HCEC 1CT (cell line): Measurements from ENCODE around the gene SCN7A.
"Not testable (repeated sequence)": the region's sequence is repeated elsewhere in the genome, so short reads cannot be mapped to it uniquely, and the experiment has no call there.

ENCODE experiments used
- DNase-seq: peaks from one replicate; pipeline ENCODE4 v3.0.0-alpha.2; 2017

SCN7A gene

DNA sequence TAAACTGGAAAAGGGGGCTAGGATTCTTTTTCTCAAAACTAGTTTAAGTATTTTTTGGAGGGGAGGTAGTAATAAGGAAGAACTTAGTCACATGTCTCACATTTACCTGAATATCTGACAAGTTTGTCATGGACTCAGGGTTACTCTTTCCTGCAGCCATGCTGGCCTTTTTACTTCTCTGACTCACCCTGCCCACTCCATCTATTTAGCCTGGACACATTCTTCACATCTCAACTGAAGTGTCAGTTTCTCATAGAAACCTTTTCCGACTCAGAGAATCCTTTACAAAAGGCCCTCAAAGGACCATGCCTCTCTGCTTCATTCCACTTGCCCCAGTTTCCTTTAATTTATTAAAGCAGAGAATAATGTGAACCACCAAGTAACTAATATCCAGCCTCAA, 42.6 kb downstream of the SCN7A start:
- no peak for DNase-seq

DNA sequence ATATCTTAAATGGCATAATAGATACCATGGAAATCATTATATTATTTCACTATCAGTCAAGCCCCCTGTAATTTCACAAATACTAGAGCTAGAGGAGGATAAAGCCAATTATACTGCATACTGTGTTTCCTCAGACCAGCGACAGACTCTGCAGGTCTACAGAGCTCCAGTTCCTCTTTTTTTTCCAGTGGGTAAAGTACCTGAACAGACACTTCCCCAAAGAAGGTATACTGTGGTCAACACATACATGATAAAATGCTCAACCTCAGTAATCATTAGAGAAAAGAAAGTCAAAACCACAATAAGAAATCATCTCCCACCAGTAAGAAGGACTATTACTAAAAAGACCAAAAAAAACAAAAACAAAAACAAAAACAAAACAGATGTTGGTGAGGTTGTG, 44.6 kb downstream of the SCN7A start:
- no peak for DNase-seq

DNA sequence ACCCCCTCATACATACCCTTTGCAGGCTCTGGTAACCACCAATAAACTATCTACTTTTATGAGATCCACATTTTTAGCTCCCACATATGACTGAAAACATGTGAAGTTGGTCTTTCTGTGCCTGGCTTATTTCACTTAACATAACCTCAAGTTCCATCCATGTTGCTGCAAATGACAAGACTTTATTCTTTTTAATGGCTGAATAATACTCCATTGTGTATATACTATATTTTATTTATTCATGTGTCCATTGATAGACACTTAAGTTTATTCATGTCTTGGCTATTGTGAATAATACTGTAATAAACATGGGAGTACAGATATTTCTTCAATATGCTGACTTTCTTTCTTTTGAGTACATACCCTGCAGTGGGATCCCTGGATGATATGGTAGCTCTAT, 45.9 kb downstream of the SCN7A start:
- DNase-seq, result no peak

DNA sequence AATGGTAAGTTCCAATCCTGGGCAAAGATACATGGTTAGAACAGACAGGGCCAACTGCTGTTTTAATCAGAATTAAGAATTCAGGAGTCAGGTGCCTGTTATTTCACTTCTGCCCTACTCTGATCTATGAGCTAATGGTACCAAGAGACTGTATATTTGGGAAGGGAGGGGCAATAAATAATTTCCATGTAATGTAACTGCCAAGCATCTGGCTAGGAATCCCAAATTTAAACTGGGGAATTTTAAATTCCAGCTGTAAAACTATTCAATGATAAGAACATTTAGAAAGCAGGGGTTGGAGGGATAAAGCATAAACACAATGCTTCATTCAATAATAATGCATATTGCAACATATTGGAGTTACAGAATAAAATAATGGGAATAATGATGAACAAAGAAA, 49.7 kb downstream of the SCN7A start:
- DNase-seq, result no peak

DNA sequence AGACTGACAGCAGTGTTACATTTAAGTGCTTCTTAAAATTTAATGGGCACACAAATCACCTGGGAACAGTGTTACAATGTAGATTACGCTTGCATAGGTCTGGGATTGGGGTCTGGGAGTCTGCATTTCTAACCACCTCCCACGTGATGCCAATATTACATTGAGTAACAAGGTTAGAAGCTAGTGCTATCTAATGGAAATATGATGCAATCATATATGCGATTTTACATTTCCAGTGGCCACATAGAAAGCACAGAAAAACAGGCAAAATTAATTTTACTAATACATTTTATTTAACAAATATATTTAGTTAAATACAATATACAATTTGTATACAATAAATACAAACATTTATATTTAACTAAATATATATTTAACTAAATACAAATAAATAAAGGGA, 53.7 kb downstream of the SCN7A start:
- no peak for DNase-seq

DNA sequence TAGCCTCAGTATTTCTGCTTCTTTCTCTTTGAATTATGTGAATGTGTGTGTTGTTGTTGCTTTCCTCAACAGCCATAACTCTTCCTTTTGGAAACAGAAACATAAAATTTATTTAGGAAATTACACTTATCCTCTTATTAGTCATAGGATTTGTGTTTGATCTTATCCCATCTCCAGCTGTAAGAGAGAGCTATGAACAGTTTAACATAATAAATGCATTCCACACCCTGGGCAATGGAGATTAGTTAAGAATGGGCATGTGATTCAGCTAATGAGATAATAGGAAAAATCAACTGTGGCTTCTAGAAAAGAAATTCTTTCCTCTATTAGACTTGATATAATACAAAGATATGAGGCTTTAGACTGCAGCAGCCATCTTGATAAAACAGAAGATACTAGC, 55.0 kb downstream of the SCN7A start:
- no peak for DNase-seq

DNA sequence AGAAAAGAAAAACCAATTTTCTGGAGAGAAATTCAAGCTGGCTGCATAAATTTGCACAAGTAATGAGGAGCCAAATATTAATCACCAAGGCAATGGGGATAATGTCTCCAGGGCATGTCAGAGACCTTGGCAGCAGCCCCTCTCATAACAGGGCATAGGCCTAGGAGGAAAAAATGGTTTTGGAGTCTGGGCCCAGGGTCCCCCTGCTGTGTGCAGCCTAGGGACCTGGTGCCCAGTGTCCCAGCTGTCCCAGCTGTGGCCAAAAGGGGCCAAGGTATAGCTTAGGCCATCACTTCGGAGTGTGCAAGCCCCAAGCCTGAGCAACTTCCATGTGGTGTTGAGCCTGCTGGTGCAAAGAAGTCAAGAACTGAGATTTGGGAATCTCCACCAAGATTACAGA, 57.1 kb downstream of the SCN7A start:
- DNase-seq, result no peak

DNA sequence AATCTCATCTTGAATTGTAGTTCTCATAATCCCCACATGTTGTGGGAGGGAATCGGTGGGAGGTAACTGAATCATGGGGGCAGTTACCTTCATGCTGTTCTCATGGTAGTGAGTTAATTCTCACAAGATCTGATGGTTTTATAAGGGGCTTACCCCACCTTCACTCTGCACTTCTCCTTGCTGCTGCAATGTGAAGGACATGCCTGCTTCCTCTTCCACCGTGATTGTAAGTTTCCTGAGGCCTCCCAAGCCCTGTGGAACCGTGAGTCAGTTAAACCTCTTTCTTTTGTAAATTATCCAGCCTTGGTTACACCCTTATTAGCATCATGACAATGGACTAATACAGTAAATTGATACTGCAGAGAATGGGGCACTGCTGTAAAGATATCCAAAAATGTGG, 57.9 kb downstream of the SCN7A start:
- no peak for DNase-seq

DNA sequence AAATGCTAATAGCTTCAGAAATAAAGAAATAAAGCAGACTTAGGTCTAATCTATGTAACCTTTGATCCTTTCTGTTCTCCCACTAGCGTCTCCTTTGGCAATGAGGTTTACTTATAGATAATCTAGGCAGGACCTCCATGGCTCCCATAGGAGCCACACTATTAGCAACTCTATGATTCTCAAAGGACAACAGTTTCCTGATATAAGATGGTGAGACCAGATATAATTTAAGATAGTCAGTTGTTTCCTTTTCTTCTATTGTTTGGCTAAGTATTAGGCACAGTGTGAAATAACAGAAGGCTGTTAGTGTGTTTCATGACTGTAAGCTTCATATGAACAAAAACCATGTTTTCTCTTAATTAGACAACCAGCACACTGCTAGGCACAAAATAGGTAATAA, 59.6 kb downstream of the SCN7A start:
- no peak for DNase-seq

DNA sequence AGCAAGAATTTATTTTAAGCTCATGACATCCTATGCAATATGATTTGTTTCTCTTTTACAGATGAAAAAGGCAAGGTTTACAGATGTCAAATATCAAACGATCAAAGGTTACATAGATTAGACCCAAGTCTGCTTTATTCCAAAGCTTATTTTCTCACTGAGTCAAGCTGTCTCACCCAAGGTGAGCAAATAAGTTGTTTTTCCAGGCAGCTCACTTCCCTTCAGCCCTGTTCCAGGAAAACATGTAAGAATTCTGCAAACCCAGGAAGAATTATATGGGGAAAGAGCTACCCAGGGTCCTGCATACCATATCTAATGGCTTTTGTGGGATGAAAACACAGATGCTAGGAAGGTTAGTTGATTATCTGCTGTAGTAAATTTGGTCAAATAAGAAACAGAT, 60.6 kb downstream of the SCN7A start:
- no peak for DNase-seq

DNA sequence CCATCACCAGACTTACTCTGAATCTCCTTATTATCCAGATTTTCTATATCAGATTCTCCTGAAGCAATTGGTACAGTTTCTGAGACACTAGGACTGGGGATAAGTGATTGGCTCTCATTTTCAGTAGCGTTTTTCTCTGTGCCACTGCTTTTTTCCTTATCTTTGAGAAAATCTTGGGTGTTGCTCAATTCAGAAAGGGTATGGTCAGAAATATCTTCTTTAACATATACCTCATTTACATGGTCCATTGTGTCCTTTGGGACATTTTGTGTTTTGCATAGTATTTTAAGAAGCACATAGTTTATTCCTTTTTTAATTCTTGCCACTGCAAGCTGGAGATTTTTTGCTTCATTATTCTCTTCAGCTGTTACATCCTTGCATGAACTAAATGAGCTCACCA, 61.7 kb downstream of the SCN7A start:
- DNase-seq, result no peak

DNA sequence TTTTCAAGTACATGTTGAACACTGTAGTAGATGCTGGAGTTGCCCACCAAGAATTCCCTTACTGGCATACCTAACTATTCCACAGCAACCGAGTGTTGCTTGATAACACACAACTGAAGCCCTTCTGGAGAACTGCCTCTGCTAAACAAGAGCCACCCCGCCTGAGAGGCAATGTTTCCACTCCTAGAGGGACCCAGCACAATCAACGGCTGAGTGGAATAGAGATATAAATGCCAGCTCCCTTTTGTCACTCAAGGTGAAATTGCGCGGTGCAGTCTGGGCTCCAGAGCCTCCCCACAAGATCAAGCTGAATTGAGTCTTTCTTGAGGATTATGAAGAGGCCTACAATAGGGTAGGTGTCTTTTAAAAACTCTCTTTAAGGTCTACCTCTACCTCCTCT, 69.2 kb downstream of the SCN7A start:
- DNase-seq, result no peak

DNA sequence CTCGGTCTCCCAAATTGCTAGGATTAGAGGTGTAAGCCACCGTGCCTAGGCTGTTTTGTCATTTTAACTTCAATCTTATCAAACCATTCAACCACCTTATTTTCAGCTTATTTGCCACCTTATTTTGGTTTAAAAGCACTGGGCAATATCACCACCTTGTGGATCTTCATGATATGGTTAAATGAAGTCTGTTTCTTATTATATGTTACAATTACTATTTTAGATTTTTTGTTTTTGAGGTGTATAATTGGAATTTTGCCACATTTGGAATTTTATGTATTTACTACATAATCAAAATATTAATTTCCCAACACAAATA, 74.5 kb downstream of the SCN7A start:
- peak; percentile 42 for DNase-seq

DNA sequence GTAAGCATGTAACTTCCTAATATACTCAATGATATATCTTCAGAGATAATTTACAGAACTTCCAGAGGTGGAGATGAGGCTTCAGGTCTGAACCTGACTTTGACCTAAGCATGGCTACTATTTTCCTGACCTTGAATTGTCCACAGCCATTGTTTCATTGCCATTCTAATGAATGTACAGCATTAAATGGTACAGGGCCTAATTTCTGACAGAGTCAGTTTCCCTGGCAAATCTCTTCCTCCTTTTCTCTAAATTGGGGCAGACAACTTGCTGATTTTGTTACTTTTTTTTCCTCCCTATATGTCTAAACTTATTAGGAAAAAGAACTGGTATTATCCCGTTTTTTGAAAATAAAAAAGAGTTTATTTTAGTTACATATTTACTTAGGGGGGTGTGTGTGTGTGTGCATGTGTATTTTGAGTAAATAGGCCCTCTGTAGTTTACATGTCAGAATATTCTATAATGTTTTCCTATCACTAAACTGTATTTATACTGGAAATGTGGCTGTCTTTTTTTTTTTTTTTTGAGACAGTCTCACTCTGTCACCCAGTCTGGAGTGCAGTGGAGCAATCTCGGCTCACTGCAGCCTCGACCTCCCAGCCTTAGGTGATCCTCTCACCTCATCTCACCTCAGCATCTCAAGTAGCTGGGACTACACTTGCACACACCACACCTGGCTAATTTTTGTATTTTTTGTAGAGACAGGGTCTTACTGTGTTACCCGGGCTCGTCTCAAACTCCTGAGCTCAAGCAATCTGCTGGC, 75.0 kb downstream of the SCN7A start:
- DNase-seq, result no peak

DNA sequence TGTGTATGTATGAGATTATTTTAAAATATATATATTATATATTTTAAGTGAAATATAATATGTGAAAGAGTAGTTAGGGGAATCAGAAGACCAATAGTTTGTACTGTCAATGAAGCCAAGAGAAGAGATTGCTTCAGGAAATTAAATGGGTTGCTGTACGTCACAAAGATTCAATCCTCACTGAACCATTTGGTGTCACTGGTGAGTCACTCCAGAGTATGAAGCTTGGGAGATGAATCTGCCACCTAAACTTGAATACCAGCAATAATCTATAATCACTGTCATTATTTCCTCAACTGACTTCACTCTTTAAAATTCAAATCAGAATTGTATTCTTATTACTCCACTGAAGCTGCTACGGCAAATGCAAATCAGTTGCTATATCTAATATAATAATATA, 76.4 kb downstream of the SCN7A start:
- DNase-seq, result peak; percentile 71

DNA sequence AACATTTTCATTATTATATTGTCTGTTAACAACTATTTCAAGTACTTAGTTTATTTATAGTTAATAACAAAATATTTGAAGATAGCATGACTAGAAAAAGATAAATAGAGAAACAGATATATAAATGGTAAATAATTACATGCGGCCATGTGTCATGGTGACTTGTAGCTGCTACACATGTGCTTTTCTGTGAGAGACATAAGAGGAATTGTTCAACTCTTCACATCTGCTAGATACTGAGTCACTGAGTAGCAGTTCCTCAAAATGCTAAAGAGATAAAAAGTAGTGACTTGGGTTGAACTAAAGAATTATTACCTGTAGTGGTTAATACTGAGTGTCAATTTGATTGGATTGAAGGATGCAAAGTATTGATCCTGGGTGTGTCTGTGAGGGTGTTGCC, 80.8 kb downstream of the SCN7A start:
- DNase-seq, result peak; percentile 58

DNA sequence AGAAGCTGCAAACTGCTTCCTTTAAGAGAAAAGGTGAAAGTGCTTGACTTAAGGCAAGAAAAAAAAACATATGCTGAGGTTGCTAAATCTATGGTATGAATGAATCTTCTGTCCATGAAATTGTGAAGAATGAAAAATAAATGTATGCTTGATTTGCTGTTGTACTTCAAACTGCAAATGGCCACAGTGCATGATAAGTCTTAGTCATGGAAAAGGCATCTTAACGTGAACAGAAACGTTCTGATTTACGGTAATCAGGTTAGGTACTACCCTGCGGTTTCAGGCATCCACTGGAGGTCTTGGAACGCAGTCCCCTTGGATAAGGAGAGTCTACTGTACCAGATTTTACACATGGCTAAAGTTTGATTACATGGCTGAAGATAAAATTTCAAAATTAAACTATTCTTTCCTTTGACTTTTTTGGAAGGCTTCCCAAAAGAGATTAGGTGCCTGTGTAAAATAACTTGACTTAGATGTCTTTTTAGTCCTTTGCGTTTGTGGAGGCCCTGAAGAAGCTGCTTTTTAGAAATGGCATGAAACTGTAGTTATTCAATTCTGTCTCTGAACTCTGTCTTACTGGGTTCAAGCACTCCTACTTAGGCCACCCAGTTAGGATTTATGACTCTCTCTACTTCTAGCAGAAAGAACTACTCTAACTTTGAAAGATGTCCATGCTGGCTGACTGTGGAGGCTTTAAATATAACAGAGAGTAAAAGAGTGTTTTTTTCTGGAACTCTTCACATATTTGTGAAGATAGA, 82.4 kb downstream of the SCN7A start:
- DNase-seq, result peak; percentile 34

DNA sequence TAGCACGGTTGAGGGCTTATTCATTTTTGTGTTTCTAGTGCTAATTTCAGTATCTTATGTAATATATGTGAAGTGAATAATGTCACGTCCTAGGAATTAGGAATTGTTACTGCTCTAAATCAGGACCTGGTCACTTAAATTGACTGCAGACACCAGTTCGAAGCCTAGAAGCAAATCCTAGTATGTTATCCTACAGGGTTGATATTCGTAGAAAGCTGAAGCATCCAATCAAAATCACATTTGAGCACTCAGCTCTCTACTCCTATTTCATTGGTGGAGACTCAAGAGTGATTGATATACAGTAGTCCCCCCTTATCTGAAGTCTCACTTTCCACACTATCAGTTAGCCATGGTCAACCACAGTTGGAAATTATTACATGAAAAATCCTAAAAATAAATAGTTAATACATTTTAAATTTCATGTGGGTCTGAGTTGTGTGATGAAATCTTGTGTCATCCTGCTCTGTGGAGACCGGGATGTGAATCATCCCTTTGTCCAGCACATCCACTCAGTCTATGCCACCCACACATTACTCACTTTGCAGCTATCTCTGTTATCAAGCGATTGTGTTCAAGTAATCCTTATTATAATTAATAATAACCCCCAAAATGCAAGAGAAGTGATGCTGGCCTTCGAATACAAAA, 83.1 kb downstream of the SCN7A start:
- peak; percentile 92 for DNase-seq

DNA sequence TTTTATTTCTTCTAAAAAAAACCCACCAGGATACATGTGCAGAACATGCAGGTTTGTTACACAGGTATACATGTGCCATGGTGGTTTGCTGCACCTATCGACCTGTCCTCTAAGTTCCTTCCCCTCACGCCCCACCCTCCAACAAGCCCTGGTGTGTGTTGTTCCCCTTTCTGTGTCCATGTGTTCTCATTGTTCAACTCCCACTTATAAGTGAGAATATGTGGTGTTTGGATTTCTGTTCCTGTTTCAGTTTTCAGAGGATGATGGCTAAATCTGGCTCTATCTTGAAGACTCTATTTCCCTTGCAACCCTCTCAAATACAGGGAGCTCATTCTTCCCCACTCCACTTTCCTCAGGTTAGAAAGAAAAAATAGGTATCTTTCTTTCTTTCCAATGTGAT, 86.3 kb downstream of the SCN7A start:
- not testable (repeated sequence) for DNase-seq

DNA sequence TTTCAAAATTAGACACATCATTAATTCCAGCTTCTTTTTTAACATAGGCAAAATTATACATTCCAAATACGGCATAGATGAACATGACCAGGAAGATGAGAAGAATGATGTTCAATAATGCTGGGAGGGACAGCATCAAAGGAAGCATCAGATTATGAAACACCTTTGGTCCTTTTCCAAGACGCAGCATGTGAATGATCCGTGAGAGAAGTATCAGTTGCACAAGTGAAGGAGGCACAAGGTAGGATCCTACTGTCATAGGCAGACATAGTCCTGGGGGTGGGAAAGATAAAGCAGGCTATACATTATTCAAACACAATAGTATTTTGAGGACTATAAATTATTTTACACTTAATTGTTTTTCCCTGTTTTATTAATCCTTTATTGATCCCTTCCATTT, 87.7 kb downstream of the SCN7A start:
- DNase-seq, result no peak

DNA sequence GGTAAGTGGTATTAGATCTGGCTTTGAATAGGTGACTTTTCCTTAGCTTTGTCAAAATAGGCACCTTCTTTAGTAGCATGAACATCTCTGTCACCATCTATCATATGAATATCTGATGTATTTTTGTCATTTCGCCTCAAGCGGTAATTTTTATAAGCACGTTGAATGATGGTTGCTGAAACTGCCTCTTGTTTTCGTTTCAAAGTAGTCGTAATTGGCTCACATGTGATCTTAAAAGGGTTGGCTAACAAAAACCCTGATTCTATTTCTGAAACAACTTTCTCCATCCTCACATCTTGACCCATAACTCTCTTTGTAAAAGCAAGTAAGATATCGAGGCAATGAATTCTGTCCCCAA, 88.5 kb downstream of the SCN7A start:
- no peak for DNase-seq

DNA sequence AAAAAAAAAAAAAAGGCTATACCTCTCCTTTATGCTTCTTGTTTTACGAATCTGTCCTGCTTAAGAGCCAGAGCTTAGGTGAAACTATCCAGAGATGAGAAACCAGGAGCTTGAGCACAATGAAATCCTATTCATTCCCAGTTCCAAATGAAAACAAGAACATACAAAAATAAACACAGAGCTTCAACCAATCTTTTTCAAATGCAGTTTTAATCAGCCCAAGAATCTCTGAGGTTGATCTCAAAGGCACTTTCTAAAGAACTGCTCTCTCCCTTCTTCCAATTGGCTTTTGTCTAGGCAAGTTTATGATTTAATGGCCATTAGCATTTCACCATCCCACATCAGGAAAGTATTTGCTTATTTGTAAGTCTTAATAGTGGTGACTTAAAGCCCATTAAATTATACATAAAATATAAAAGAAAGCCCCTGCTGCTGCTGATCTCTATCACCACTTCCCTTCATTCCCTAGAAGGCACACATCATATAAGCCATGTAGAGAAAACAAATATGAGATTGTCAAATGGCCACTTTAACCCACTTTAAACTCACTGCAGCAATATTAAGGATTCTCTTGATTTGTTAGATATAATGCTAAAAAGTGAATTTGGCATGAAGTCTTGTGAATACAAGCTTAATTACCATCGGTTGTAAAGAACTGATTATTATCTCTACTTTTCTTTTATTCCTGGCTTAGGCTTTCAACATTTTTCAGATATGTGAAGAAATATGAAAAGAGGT, 89.0 kb downstream of the SCN7A start:
- DNase-seq, result no peak

DNA sequence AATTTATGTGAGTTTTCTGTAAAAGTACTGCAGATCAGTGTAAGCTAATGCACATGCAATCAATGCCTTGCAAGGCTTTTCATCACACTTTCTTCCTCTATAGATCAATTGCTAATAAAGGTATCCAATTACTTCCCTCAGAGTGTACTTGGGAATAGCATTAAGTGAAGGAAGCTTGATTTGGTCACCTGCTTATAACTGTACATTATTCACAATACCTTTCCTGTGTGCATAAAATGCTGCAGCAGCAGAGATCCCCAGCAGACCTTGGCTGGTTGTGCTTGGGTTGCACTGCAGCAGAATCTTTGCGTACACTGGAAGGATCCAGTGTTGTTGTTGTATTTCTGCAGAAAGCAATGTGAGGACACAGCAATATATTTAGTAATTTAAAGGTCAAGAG, 99.8 kb downstream of the SCN7A start:
- DNase-seq, result no peak

DNA sequence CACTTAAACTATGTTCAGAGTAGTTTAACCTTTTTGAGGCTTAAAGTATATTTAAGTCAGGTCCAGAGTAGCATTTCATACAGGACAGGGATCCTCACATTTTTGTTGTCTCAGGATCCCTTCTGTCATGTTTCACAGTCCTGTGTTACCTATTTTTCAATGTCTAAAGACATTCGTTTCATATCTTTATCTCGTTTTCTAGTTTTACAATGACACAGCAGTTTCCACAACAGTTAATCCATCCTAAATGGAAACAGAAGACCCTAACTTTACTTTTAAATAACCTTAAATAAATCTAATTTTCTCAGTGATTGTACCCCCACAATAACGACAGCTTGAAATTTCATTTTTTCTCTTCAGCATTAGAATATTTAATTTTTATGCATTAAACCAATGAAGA, 101.0 kb downstream of the SCN7A start:
- no peak for DNase-seq
